Measurements from ENCODE around the gene GLIS1.

Gene GLIS1

DNA sequence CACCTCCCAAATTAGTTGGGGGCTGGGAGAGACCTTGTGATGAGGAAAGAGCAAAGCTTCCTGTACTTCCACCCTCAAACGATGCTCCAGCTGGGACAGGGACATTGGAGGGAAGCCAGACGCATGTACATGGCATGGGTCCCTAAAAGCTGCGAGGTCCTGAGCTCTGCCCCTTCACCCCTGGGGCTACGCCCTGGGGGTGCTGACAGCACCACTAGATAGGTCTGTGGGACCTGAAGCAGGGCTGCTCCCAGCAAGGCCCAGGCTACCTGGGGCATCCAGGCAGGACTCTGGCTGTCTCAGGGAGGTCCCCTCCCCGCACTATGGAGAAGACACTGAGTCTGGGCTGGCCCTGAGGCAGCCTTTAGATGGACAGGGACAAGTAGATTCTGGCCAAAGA lies 196.4 kb downstream of the GLIS1 start:
- DNase-seq, result no peak

- no peak for DNase-seq
These were observed 197.0 kb downstream of the GLIS1 start for GRCh38 chr1:53541761-53542550.

DNA sequence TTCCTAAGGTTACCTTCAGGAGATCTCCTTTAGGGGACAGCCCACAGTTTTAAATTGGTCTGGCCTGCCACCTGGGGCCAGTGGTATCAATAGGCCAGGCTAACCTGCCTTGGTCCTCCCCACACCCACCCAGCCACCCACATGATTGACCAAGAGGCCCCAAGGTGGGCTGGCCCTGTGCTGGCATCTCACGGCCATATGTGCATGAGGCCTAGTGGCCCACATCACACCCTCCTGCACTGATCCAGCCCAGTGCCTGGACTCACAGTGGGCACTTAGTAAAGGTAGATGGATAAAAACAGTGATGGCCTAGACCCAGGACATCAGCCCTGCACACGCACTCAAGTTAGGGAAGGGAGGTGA lies 197.7 kb downstream of the GLIS1 start:
- no peak for DNase-seq

- DNase-seq, result no peak
These were observed 198.2 kb downstream of the GLIS1 start for GRCh38 chr1:53540604-53541262.

- no peak for DNase-seq
These were observed 199.0 kb downstream of the GLIS1 start for GRCh38 chr1:53539711-53540603.

DNA sequence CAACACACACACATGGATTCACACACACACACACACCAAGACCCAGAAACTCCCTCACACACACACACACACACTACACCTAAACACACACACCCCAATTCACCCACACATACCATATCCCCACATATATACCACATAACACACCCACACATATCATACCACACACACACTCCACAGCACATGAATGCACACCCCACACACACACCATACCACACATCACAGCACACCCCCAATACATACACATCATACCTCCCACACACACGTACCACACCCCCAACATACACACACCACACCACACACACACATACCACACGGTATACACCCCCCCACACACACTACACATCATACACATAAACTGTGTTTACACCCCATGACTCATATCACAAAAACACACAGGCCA lies 199.7 kb downstream of the GLIS1 start:
- DNase-seq, result no peak

DNA sequence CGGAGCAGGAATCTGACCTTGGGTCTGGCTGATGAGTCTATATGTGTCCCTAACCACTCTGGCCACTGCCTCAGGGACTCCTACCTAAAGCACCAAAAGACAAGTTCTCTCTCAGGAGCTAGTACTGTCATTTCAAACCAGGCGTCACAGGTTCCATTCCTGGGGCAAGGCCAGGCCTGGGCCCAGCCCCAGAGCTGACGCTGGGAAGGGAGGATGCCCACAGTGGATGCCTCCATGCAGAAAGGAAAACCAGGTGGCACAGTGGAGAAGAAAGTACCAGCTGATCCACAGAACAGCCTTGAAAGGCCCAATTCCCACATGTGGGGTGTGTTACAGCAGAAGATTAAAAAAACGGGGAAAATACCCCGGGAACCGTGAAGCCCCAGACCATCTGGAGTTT lies 202.4 kb downstream of the GLIS1 start:
- DNase-seq, result no peak

DNA sequence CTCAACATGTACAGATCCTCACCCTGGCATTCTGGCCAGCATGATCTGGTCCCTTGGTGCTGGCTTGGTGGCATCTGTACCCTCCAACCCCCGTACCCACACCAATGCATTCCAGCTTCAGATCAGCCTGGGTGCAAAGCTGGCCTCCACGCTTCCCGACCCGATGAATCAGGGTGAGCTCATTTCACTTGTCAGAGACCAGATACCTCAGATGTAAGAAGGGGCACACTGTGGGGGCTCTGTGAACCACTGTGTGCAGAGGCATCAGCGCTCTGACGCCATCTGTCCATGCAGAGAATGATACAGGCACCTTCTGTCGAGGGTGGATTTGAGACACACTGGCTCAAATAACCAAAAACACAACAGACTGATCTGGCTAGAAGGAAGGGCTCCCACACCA lies 203.1 kb downstream of the GLIS1 start:
- DNase-seq, result no peak

DNA sequence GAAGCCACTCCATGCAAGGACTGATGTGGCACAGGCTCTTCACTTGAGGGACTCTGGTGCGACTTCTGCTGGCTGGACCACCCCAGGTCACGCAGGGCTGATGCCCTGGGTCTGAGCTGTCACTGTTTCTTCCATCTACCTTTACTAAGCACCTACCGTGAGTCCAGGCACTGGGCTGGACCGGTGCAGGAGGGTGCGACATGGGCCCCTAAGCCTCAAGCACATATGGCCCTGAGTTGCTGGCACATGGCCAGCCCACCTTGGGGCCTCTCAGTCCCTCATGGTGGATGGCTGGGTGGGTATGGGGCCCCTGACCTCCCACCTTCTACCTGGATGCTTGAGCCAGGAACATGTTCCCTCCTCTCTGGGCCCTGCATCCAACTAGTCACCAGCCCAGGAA lies 203.7 kb downstream of the GLIS1 start:
- no peak for DNase-seq

- no peak for DNase-seq
These were observed 206.1 kb downstream of the GLIS1 start for GRCh38 chr1:53532912-53533311.

- DNase-seq, result no peak
These were observed 206.6 kb downstream of the GLIS1 start for GRCh38 chr1:53532377-53532776.

GRCh38 chr1:53530550-53530949 lies 208.4 kb downstream of the GLIS1 start:
- no peak for DNase-seq

GRCh38 chr1:53529555-53529954 lies 209.4 kb downstream of the GLIS1 start:
- DNase-seq, result no peak

DNA sequence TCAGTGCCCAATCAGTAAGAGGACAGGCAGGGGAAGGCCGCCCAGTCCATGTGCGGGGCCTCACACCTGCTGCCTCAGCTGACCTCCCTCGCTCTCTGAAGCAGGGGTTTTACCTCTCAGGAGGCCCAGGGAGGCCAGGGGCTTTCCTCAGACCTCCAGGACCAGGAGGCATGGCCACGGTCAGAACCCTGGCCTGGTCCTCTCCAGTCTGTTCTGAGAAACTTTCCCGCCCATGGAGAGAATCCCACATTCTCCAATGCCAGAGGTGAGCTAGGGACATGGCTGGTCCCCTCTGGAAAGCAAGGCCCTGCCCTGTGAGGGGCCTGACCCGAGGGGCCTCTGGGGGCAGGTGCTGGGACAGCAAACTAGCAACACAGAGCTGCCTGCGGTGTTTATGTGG lies 211.6 kb downstream of the GLIS1 start:
- no peak for DNase-seq

DNA sequence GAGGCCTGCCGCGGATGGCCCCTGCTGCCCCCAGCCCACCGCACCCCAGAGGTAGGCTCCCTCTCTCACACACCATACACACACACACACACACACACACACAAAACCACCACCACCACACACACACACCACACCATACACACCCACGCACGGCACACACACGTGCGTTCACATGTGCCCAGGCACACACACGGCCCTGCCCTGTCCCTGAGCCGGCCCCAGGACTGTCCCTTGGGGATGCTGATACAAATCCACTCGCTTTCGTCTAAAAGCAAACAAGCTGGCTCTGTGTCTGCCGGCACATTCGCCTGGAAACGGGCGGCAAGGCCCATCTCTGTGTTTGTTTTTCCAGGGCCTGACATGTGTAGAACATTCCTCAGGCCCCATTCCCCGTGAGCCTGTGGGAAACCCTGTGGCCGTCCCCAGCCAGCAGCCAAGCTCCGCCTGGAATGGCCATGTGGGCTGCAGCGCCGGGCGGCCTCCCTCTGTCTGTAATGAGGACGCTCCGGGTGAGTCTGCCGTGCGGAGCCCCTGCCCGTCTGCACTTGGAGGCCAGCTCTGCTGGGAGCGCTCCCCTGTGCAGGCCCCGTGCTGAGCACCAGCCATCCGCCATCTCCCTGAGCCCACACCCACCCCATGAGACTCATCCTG lies 212.4 kb downstream of the GLIS1 start:
- no peak for DNase-seq

- no peak for DNase-seq
These were observed 213.4 kb downstream of the GLIS1 start for GRCh38 chr1:53525595-53525994.

DNA sequence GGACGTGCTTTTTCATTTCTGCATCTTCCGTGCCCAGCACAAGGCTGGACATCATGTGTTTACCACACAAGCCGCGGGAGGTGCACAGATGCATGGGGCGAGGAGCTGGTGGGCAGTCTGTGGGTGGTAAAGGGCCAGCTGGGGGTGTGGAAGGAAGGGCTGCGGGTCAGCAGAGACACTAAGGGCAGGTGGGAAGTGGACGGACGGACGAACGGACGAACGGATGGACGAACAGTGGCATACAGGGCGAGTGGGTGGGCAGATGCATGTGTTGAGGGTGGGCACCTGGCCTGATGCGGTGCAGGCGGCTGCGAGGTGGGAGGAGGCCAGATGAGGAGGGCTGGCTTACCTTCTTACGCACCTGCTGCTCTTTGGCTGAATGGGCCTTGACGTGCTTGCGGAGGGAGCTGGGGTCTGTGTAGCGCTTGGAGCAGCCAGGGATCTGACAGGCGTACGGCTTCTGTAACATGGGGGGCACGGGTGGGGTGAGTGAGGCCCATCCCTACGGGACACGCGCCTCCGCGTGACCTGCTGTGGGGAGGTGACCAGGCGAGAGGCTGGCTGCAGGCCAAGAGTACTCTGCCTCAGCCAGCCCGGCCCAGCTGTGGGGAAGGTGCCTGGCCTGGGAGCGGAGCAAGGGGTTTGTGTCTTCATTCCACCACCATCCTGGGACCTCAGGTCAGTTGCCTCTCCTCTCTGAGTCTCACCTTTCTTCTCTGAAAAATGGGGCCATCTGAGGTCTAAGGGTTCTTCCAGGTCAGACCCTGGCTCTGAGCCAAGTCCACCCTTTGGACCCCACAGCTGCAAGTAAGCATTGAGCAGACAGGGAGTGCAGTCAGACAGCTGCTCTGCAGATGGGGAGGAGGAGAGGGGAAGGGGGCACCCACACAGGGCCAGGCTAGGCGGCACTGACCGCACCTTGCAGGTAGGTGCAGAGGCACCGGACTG lies 214.3 kb downstream of the GLIS1 start:
- no peak for DNase-seq

DNA sequence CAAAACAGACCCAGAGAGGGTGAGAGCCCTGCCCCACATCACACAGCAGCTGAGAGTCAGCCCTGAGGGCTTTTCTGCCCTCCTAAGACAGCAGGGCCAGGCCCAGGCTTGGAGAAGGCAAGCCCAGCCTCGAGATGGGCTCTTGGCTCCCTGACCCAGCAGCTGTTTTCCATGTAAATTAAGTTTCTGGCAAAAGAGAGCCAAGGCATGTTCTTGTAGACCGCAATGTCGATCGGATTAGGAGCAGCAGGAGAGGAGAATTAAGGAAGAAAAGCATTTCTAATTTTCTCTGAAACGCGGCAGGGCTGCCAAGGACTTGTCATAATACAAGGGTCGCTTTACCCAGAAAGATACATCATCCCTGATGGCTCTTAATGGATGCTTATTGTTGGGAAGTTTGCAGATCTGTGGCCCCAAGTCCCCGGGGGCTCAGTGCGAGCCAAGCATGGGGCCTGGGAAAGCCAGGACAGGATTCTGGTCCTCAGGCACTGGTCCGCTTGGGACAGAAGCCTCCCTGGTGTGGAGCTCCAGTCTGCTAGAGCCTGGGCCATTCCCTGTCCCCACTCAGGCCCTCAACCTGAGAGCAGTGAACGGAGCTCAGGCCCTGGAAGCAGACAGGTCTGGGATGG lies 216.9 kb downstream of the GLIS1 start:
- no peak for DNase-seq

- no peak for DNase-seq
These were observed 218.5 kb downstream of the GLIS1 start for GRCh38 chr1:53520481-53520880.

- DNase-seq, result no peak
These were observed 219.5 kb downstream of the GLIS1 start for GRCh38 chr1:53519421-53519820.

DNA sequence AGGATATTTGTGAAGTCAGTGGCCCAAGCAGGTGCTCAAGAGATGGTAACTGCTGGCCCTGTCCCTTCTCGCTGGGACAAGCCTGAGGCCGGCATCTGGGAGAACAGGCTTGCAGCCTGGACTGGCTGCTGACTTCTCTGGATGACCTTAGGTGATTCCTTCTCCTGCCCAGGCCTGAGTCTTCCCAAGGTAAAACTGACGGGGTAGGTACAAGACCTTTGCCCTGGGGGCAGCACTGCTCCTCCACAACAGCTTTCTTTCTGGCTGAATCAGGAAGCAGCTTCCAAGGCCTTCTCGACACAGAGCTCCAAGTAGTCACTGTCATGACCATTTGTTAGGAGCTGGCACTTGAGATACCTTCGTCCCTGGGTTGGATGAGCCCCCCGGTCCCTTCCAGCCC lies 220.2 kb downstream of the GLIS1 start:
- DNase-seq, result no peak

Data from activated CD4-positive, alpha-beta T cell treated with anti-CD3 and anti-CD28 coated beads, Interleukin-2, amount 50 U/mL, for 16 hours (primary cell).